Measurements from ENCODE around the gene ZDHHC14.

DNA sequence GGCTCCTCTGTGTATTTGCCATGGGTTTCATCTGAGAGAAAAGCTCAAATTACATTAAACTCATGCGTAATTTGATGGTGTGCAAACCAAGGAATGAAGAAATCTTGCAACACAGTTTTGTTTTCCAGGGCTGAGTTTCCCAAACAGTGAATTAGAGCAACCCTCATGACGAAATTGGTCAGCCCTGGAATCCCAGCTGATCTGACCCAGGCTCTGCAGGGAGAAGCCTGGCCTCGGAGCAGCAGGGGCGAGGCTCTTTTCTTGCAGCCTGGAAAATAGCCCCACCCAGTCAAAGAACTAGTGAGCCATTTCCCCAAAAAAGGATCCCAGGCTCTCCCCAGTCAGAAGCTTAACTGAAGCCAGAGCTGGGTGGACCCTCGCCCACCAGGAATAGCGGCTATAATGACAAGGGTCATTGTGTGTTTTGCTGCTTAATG, 334.8 kb downstream of the ZDHHC14 start:
- TF ChIP-seq, protein P1, sequence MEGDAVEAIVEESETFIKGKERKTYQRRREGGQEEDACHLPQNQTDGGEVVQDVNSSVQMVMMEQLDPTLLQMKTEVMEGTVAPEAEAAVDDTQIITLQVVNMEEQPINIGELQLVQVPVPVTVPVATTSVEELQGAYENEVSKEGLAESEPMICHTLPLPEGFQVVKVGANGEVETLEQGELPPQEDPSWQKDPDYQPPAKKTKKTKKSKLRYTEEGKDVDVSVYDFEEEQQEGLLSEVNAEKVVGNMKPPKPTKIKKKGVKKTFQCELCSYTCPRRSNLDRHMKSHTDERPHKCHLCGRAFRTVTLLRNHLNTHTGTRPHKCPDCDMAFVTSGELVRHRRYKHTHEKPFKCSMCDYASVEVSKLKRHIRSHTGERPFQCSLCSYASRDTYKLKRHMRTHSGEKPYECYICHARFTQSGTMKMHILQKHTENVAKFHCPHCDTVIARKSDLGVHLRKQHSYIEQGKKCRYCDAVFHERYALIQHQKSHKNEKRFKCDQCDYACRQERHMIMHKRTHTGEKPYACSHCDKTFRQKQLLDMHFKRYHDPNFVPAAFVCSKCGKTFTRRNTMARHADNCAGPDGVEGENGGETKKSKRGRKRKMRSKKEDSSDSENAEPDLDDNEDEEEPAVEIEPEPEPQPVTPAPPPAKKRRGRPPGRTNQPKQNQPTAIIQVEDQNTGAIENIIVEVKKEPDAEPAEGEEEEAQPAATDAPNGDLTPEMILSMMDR (IDR thresholded peaks at IDR 0.05; ENCODE audit: control extremely low read depth in 1 of 3, insufficient read depth in 1 of 3, low read depth in 1 of 3, low read length in 3 of 3) = no peak
- TF ChIP-seq CREB1 (IDR thresholded peaks at IDR 0.05) (no peak), POLR2AphosphoS5 (IDR thresholded peaks at IDR 0.05; ENCODE audit: low read depth, low read length) (no peak)
